MCF 10A (cell line): ENCODE results near the gene COPA. TPM values are rescaled to one million over a fixed set of nuclear protein-coding genes. Genes with fewer than 3 reads are reported as not detected.
A peak's percentile ranks its signal among the peaks of the same experiment; 100 is the strongest.

Experiments used
- BruUV-seq: library from RNA; stranded (reverse); fragments of 400-500 nt; replicated peaks from 2 replicates; lab custom pipeline; 2021; lab: Mats Ljungman, UMichigan
- CTCF ChIA-PET: fragments of 300-600 bp; sonication (Branson Sonifier 250); formaldehyde crosslinking; extraction: SDS; loops from one replicate; lab custom pipeline; 2021; ENCODE audit warnings: antibody characterized with exemption, inconsistent platforms; lab: Yijun Ruan, JAX
- POLR2A ChIA-PET: fragments of 300-600, 350-650 bp; sonication (Branson Sonifier 250); formaldehyde crosslinking; extraction: SDS; loops from one replicate; lab custom pipeline; 2020; ENCODE audit warnings: antibody characterized with exemption, inconsistent platforms; lab: Yijun Ruan, JAX
- DNase-seq: peaks from one replicate; pipeline ENCODE4 v3.0.0-alpha.2; 2018; ENCODE audit not compliant: unreplicated experiment
- H3K27ac Mint-ChIP-seq: one replicate; pipeline ENCODE4 v1.8.0; 2022; ENCODE audit warnings: mild to moderate bottlenecking, low read depth, mixed read lengths; ENCODE audit not compliant: unreplicated experiment
- H3K27me3 Mint-ChIP-seq: one replicate; pipeline ENCODE4 v1.8.0; 2022; ENCODE audit warnings: mixed read lengths; ENCODE audit not compliant: insufficient read depth, unreplicated experiment
- H3K36me3 Mint-ChIP-seq: one replicate; pipeline ENCODE4 v1.8.0; 2022; ENCODE audit warnings: mild to moderate bottlenecking, moderate library complexity, mixed read lengths; ENCODE audit not compliant: insufficient read depth, unreplicated experiment
- H3K4me1 Mint-ChIP-seq: one replicate; pipeline ENCODE4 v1.8.0; 2022; ENCODE audit warnings: mixed read lengths; ENCODE audit not compliant: insufficient read depth, unreplicated experiment
- H3K4me3 Mint-ChIP-seq: one replicate; pipeline ENCODE4 v1.8.0; 2022; ENCODE audit warnings: mild to moderate bottlenecking, moderate library complexity, mixed read lengths; ENCODE audit not compliant: unreplicated experiment
- H3K9me3 Mint-ChIP-seq: one replicate; pipeline ENCODE4 v1.8.0; 2022; ENCODE audit warnings: mixed read lengths; ENCODE audit not compliant: unreplicated experiment
- CTCF ChIP-seq: fragments of 200-600 bp; IDR thresholded peaks from one replicate; pipeline ENCODE4 v1.8.0; 2022; ENCODE audit warnings: antibody characterized with exemption, mild to moderate bottlenecking; ENCODE audit not compliant: unreplicated experiment
- intact Hi-C: fragments of 100-400 bp; cut with micrococcal nuclease; formaldehyde crosslinking; loops from 2 replicates; pipeline ENCODE4 v1.14.1; 2022
- total RNA-seq: library from RNA; stranded (reverse); gene quantifications from 2 replicates; pipeline ENCODE4 v1.2.3, GENCODE V29; 2022

The COPA gene
- total RNA-seq, 1 experiment from 2014 or later: 273 TPM

- ChIA-PET CTCF (interaction anchor here (0.6 to 12.2 kb wide), 15 partner anchors 9 to 969 kb away, joined by 3 to 133 read pairs (median 4); partner anchors contain the start of genes PEA15 and TOMM40L), POLR2A (interaction anchor here (0.6 to 2.3 kb wide), 13 partner anchors 21 to 339 kb away, joined by 3 to 28 read pairs (median 4); partner anchors contain the start of genes PEA15 and PEX19)
- Mint-ChIP-seq H3K27me3 (no peaks in the 10 kb centered on the region), H3K27ac (no peak overlapping the region), H3K4me3 (no peak overlapping the region), H3K4me1 (peaks cover 45% of the 10 kb centered on the region), H3K36me3 (peaks cover 72% of the 10 kb centered on the region), H3K9me3 (no peaks in the 10 kb centered on the region)
- intact Hi-C loops: no loop called here
- no TSS peak for BruUV-seq
- peak; percentile 84 for DNase-seq
- no peak for TF ChIP-seq CTCF
Observed at GRCh38 chr1:160256396-160257046, 86.5 kb downstream of the COPA start.

GRCh38 chr1:160255781-160256300 is 87.2 kb downstream of the COPA start:
- Mint-ChIP-seq H3K9me3 (no peaks in the 10 kb centered on the region), H3K36me3 (peaks cover 76% of the 10 kb centered on the region), H3K4me3 (no peak overlapping the region), H3K4me1 (peaks cover 48% of the 10 kb centered on the region), H3K27me3 (no peaks in the 10 kb centered on the region), H3K27ac (no peak overlapping the region)
- no peak for DNase-seq
- POLR2A ChIA-PET: interaction anchor here (1.6 to 5.6 kb wide), 3 partner anchors 12 to 29 kb away, joined by 6 to 28 read pairs (median 27); partner anchors contain the start of gene PEX19
- CTCF ChIA-PET: interaction anchor here (0.9 to 9.6 kb wide), 11 partner anchors 10 to 170 kb away, joined by 3 to 187 read pairs (median 11); partner anchors contain the start of gene CASQ1
- no peak for TF ChIP-seq CTCF
- BruUV-seq: no TSS peak
- intact Hi-C loops: no loop called here

GRCh38 chr1:160251687-160252526 is 91.1 kb downstream of the COPA start:
- Mint-ChIP-seq H3K4me1 (peaks cover 25% of the 10 kb centered on the region), H3K27me3 (no peaks in the 10 kb centered on the region), H3K27ac (peak overlapping the region; percentile 75), H3K4me3 (no peak overlapping the region), H3K9me3 (no peaks in the 10 kb centered on the region), H3K36me3 (peaks cover 73% of the 10 kb centered on the region)
- CTCF ChIA-PET: interaction anchor here (0.6 to 9.6 kb wide), 70 partner anchors 10 to 1119 kb away, joined by 3 to 187 read pairs (median 5); partner anchors contain the start of genes CASQ1, DCAF8, IGSF8 and KCNJ9
- POLR2A ChIA-PET: interaction anchor here (0.6 to 5.6 kb wide), 23 partner anchors 9 to 328 kb away, joined by 3 to 60 read pairs (median 5); partner anchors contain the start of genes CASQ1, DCAF8, IGSF8 and PEA15
- no TSS peak for BruUV-seq
- DNase-seq: peak; percentile 87
- intact Hi-C loops: loop anchor here (1.0 to 5.0 kb wide), 5 partner anchors 45 to 330 kb away; partner anchors contain the start of gene PEA15
- TF ChIP-seq CTCF: peak; percentile 85
